CD4-positive, alpha-beta memory T cell (primary cell): ENCODE measurements around the gene GGA1. TPM values are rescaled to one million over a fixed set of nuclear protein-coding genes. Genes with fewer than 3 reads are reported as not detected.

ENCODE experiments used
- CTCF ChIA-PET: fragments of 350-600 bp; sonication (Branson Sonifier 250); formaldehyde crosslinking; loops from one replicate; lab custom pipeline; 2021; ENCODE audit warnings: inconsistent platforms; ENCODE audit not compliant: partially characterized antibody; lab: Charles Lee
- POLR2A ChIA-PET: fragments of 350-600 bp; sonication (Branson Sonifier 250); formaldehyde crosslinking; loops from one replicate; lab custom pipeline; 2021; ENCODE audit not compliant: partially characterized antibody; lab: Charles Lee
- DNase-seq, 5 donors: peaks; one replicate each; pipeline versions ENCODE4 v3.0.0 to v3.0.0-alpha.2; 2020 to 2022; ENCODE audit warnings: mixed read lengths in 1 of 5
- H3K27ac ChIP-seq: one replicate; pipeline ENCODE4 v1.7.0; 2013; ENCODE audit warnings: low read depth, low read length
- H3K27me3 ChIP-seq: 2 replicates; pipeline ENCODE4 v1.7.0; 2013; ENCODE audit warnings: mild to moderate bottlenecking, low read length, moderate library complexity; ENCODE audit not compliant: insufficient read depth
- H3K36me3 ChIP-seq: 2 replicates; pipeline ENCODE4 v1.7.0; 2013; ENCODE audit warnings: mild to moderate bottlenecking, low read length, moderate library complexity; ENCODE audit not compliant: insufficient read depth
- H3K4me1 ChIP-seq: 2 replicates; pipeline ENCODE4 v1.7.0; 2013; ENCODE audit warnings: mild to moderate bottlenecking, low read length, moderate library complexity; ENCODE audit not compliant: insufficient read depth
- H3K4me3 ChIP-seq, 2 donors: one replicate each; pipeline ENCODE4 v1.7.0; 2013; ENCODE audit warnings: low read length in 2 of 2, mild to moderate bottlenecking in 1 of 2
- H3K9me3 ChIP-seq, 2 donors: one replicate each; pipeline ENCODE4 v1.7.0; 2013; ENCODE audit warnings: low read length in 2 of 2, control low read depth in 1 of 2; ENCODE audit not compliant: control insufficient read depth in 1 of 2
- H3K27ac Mint-ChIP-seq, 7 donors: one replicate each; pipeline ENCODE4 v1.8.0; 2020 to 2021; ENCODE audit warnings: mixed read lengths in 7 of 7, mild to moderate bottlenecking in 6 of 7, inconsistent platforms in 3 of 7, moderate library complexity in 3 of 7
- H3K27me3 Mint-ChIP-seq, 2 donors: one replicate each; pipeline ENCODE4 v1.8.0; 2020 to 2021; ENCODE audit warnings: mixed read lengths in 2 of 2
- H3K36me3 Mint-ChIP-seq, 2 donors: one replicate each; pipeline ENCODE4 v1.8.0; 2020 to 2021; ENCODE audit warnings: mixed read lengths in 2 of 2, inconsistent platforms in 1 of 2, mild to moderate bottlenecking in 1 of 2
- H3K4me1 Mint-ChIP-seq, 4 donors: one replicate each; pipeline ENCODE4 v1.8.0; 2020 to 2021; ENCODE audit warnings: mixed read lengths in 4 of 4, mild to moderate bottlenecking in 1 of 4
- H3K4me3 Mint-ChIP-seq, 8 donors: one replicate each; pipeline ENCODE4 v1.8.0; 2020 to 2021; ENCODE audit warnings: mixed read lengths in 8 of 8, mild to moderate bottlenecking in 7 of 8, moderate library complexity in 6 of 8, inconsistent platforms in 3 of 8
- H3K9me3 Mint-ChIP-seq, 8 donors: one replicate each; pipeline ENCODE4 v1.8.0; 2020 to 2021; ENCODE audit warnings: mixed read lengths in 8 of 8, mild to moderate bottlenecking in 5 of 8, inconsistent platforms in 3 of 8, moderate library complexity in 1 of 8
- intact Hi-C: fragments of 100-400 bp; cut with micrococcal nuclease; formaldehyde crosslinking; loops from one replicate; pipeline ENCODE4 v1.15.1; 2023
- polyA plus RNA-seq, 2 donors: library from polyadenylated mRNA; unstranded; fragments of 300-500 nt; fragmentation: Illumina TruSeq; gene quantifications; one replicate each; pipeline ENCODE4 v1.2.3, GENCODE V29; 2021
- total RNA-seq, 2 experiments: library from RNA; stranded (reverse); gene quantifications; one replicate each; pipeline ENCODE4 v1.2.3, GENCODE V29; 2021

GGA1 gene
- total and polyA plus RNA-seq, 4 experiments from 2014 or later = 16.3 to 109 (median 67.5) TPM

DNA sequence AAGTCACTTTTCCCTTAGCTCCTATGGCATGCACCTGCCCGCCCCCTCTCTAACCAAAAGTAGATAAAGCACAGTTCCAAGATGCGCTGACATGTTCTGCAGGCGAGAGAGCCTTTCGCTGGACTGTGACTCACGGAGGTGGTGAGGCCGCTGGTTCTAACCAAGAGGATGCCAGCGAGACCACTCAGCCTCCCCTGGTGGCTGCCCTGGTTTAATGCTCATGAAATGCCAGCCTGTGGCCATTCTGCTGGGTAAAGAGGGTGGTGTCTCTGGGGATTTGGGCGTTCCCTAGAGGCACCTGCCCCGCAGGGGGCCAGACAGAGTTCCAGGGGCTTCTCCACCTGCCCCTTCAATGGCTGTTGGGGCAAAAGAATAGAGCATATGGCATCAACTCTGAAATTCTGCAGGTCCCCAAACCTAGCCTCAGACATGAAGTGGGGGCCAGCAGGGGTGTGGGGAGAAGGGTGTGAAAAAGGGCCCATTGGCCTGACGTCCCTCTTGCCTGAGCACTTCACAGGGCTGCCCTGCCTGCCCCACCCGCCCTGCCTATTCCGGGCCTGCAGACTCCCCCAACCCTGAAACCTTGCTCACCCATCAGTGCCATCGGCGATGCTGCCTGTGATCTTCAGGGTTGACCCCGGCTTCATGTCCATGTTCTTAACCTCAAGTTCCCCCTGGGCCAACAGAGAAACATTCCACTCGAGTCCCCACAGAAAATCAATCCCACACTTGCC lies 37.2 kb upstream of the GGA1 start:
- Mint-ChIP-seq H3K36me3 (no peaks in the 10 kb centered on the region), H3K4me1 (peaks cover 9 to 13% (median 11%) of the 10 kb centered on the region in 4 donors), H3K27me3 (peaks cover 0 to 5% of the 10 kb centered on the region in 2 donors), H3K27ac (peak overlapping the region in 1 of 7 donors; percentile 40), H3K4me3 (no peak overlapping the region), H3K9me3 (no peaks in the 10 kb centered on the region)
- CTCF ChIA-PET = interaction anchor here (1.2 to 21.0 kb wide), 5 partner anchors 10 to 99 kb away, joined by 3 to 523 read pairs (median 8); no protein-coding TSS in a partner anchor
- intact Hi-C loops = no loop called here
- Histone ChIP-seq H3K27ac (no peak overlapping the region), H3K9me3 (no peaks in the 10 kb centered on the region), H3K36me3 (no peaks in the 10 kb centered on the region), H3K4me3 (no peak overlapping the region), H3K27me3 (no peaks in the 10 kb centered on the region), H3K4me1 (peaks cover 12% of the 10 kb centered on the region)
- POLR2A ChIA-PET = no interaction called here
- no peak for DNase-seq

DNA sequence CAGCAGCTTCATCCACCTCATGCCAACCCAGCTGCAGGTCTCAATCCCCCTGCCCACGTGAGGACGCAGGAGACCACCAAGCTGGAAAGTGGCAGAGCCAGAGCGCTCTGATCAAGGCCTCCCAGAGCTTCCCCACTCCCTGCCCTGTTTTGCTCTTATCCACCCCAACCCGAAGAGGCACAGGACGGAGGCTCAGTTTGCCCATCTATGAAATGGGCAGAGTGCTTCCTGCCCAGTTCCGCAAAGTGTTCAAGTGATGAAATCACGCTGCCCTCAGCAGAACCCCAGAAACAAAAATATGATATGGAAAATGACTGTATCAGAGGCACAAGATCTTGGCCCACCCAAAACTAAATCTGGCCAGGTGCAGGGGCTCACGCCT lies 36.7 kb upstream of the GGA1 start:
- Mint-ChIP-seq H3K9me3 (no peaks in the 10 kb centered on the region), H3K4me3 (no peak overlapping the region), H3K27me3 (peaks cover 0 to 5% of the 10 kb centered on the region in 2 donors), H3K4me1 (peaks cover 5 to 8% (median 6%) of the 10 kb centered on the region in 4 donors), H3K27ac (no peak overlapping the region), H3K36me3 (no peaks in the 10 kb centered on the region)
- Histone ChIP-seq H3K27me3 (no peaks in the 10 kb centered on the region), H3K36me3 (no peaks in the 10 kb centered on the region), H3K9me3 (no peaks in the 10 kb centered on the region), H3K4me3 (no peak overlapping the region), H3K4me1 (peaks cover 7% of the 10 kb centered on the region), H3K27ac (no peak overlapping the region)
- ChIA-PET POLR2A (no interaction called here), CTCF (interaction anchor here (2.4 to 21.0 kb wide), 2 partner anchors 10 to 27 kb away, joined by 8 to 523 read pairs; no protein-coding TSS in a partner anchor)
- intact Hi-C loops = no loop called here
- DNase-seq = no peak

DNA sequence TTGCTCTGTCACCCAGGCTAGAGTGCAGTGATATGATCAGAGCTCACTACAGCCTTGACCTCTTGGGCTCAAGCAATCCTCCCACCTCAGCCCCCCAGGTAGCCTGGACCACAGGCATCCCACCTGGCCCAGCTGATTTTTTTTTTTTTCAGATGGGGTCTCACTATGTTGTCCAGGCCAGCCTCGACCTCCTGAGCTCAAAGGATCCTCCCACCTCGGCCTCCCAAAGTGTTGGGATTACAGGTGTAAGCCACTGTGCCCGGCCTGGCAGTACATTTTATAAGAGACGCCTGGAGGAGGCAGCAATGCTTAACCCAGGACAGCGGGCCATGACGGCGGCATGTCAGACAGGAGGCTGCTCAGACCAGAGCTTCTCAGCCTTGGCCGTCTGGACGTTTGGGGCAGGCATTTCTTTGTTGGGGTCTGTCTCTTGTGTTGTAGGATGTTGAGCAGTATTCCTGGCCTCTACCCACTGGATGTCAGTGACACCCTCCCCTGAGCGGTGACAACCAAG lies 33.1 kb upstream of the GGA1 start:
- Mint-ChIP-seq H3K4me1 (peaks cover 4 to 9% (median 8%) of the 10 kb centered on the region in 4 donors), H3K27me3 (no peaks in the 10 kb centered on the region), H3K9me3 (no peaks in the 10 kb centered on the region), H3K4me3 (no peak overlapping the region), H3K27ac (no peak overlapping the region), H3K36me3 (no peaks in the 10 kb centered on the region)
- peaks cover 10% of the 10 kb centered on the region for H3K4me1 ChIP-seq
- no peaks in the 10 kb centered on the region for H3K27me3 ChIP-seq
- no peaks in the 10 kb centered on the region for H3K9me3 ChIP-seq
- no peak overlapping the region for H3K4me3 ChIP-seq
- ChIA-PET POLR2A (no interaction called here), CTCF (interaction anchor here (0.7 to 1.3 kb wide), 6 partner anchors 9 to 37 kb away, joined by 3 to 6 read pairs (median 4); no protein-coding TSS in a partner anchor)
- H3K36me3 ChIP-seq = no peaks in the 10 kb centered on the region
- intact Hi-C loops = no loop called here
- DNase-seq = no peak
- no peak overlapping the region for H3K27ac ChIP-seq

DNA sequence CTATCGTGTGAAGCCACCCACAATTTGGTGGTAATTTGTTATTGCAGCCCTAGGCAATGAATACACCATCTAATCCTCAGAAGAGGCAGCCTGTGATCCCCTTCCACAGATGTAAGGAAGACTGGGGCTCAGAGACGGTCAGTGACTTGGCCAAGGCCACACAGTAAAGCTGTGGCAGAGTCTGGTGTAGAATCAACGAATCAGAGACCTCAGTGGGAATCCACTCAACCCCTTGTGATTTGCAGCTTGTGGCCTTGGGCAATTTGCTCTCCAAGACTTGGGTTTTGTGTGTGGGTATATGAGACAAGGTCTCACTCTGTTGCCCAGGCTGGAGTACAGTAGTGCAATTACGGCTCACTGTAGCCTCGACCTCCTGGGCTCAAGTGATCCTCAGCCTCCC lies 30.6 kb upstream of the GGA1 start:
- H3K4me1 Mint-ChIP-seq = peaks cover 5 to 15% (median 10%) of the 10 kb centered on the region in 4 donors
- H3K27me3 Mint-ChIP-seq = peaks cover 0 to 3% of the 10 kb centered on the region in 2 donors
- intact Hi-C loops = no loop called here
- Histone ChIP-seq H3K27ac (no peak overlapping the region), H3K36me3 (no peaks in the 10 kb centered on the region), H3K9me3 (no peaks in the 10 kb centered on the region), H3K27me3 (no peaks in the 10 kb centered on the region), H3K4me1 (peaks cover 12% of the 10 kb centered on the region), H3K4me3 (no peak overlapping the region)
- H3K4me3 Mint-ChIP-seq = no peak overlapping the region
- POLR2A ChIA-PET = no interaction called here
- no peak for DNase-seq
- CTCF ChIA-PET = interaction anchor here (2.0 to 2.6 kb wide), 2 partner anchors 11 to 14 kb away, joined by 6 to 12 read pairs; no protein-coding TSS in a partner anchor
- no peak overlapping the region for H3K27ac Mint-ChIP-seq
- no peaks in the 10 kb centered on the region for H3K36me3 Mint-ChIP-seq
- no peaks in the 10 kb centered on the region for H3K9me3 Mint-ChIP-seq

DNA sequence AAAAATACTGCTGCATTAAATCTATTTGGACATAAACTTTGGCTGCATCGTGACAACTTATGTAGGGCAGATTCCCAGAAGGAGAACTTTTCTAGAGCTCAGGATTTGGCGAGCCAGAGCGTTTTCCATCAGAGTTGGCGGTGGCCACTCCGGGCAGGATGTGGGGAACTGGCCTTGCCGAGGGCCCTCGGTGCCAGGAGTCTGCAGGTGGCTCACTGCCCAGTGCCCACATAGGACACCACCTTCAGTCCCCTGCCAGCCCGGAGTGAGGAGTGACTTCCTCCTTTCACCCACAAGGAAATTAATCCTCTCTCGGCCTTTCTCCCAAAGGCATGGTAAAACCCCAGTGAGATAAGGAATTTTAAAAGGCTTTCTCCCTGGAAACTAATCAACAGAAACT lies 27.1 kb upstream of the GGA1 start:
- CTCF ChIA-PET = interaction anchor here (0.9 kb wide), 1 partner anchor 14 kb away, joined by 3 read pairs; no protein-coding TSS in a partner anchor
- H3K4me3 ChIP-seq = no peak overlapping the region
- peaks cover 5 to 15% (median 10%) of the 10 kb centered on the region in 4 donors for H3K4me1 Mint-ChIP-seq
- no peak for DNase-seq
- peaks cover 12% of the 10 kb centered on the region for H3K4me1 ChIP-seq
- no peaks in the 10 kb centered on the region for H3K36me3 ChIP-seq
- H3K27ac Mint-ChIP-seq = no peak overlapping the region
- H3K9me3 ChIP-seq = no peaks in the 10 kb centered on the region
- no peak overlapping the region for H3K4me3 Mint-ChIP-seq
- H3K27me3 Mint-ChIP-seq = peaks cover 3 to 6% of the 10 kb centered on the region in 2 donors
- H3K9me3 Mint-ChIP-seq = no peaks in the 10 kb centered on the region
- no peaks in the 10 kb centered on the region for H3K36me3 Mint-ChIP-seq
- POLR2A ChIA-PET = interaction anchor here (1.1 to 1.5 kb wide), 2 partner anchors 11 kb away, joined by 4 to 5 read pairs; no protein-coding TSS in a partner anchor
- intact Hi-C loops = no loop called here
- H3K27me3 ChIP-seq = no peaks in the 10 kb centered on the region
- H3K27ac ChIP-seq = no peak overlapping the region

DNA sequence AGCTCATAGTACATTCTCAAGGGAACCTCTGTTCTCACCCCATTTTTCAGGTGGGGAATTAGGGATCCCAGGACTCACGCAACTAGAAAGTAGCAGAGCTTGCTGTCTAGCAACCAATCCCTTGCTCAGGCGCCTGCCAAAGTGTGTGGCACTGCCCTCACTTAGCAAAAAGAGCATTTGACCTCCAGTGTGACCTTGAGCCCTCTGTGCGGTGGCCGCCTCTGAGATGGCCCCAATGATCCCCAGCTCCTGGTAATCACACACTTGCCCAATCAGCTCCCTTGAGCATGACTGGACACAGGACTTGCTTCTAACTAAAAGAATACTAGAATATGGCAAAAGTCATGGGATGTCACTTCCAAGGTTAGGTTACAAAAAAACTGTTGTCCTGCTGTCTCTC lies 26.1 kb upstream of the GGA1 start:
- CTCF ChIA-PET = interaction anchor here (0.8 to 1.0 kb wide), 3 partner anchors 10 to 37 kb away, joined by 5 to 6 read pairs (median 5); no protein-coding TSS in a partner anchor
- Histone ChIP-seq H3K9me3 (no peaks in the 10 kb centered on the region), H3K4me1 (peaks cover 12% of the 10 kb centered on the region), H3K27me3 (no peaks in the 10 kb centered on the region), H3K4me3 (no peak overlapping the region), H3K27ac (no peak overlapping the region), H3K36me3 (no peaks in the 10 kb centered on the region)
- Mint-ChIP-seq H3K27me3 (peaks cover 6% of the 10 kb centered on the region in 2 donors), H3K27ac (no peak overlapping the region), H3K9me3 (no peaks in the 10 kb centered on the region), H3K36me3 (no peaks in the 10 kb centered on the region), H3K4me1 (peaks cover 5 to 15% (median 10%) of the 10 kb centered on the region in 4 donors), H3K4me3 (no peak overlapping the region)
- intact Hi-C loops = no loop called here
- POLR2A ChIA-PET = interaction anchor here (1.5 kb wide), 1 partner anchor 10 kb away, joined by 5 read pairs; no protein-coding TSS in a partner anchor
- no peak for DNase-seq

DNA sequence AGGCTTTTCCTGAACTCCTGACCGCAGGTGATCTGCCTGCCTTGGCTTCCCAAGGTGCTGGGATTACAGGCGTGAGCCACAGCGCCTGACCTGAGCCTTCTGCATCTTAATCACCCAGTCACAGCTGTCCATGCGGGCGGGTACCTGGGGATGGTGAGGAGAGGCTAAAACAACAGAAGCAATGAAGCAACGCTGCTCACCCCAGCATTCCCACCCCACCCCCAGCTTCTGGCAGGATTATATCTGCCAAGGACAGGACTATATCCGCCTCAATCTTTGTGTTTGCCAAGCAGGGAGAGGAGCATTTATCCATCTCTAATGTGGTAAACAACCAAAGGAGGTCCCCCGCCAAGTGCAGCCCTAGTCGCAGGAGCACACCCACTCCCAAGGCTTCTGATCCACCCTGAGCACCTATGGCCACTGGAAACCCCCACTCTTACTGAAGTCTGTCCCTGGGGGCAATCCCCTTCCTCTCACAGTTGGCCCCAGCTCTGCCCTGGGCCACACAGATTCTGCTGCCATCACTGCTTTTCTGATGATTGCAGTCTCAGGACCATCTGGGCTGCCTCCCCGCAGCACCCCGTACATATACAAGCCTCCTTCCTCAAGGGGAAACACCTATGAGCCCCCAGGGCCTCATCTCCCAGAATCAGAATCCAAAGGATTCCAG lies 20.0 kb upstream of the GGA1 start:
- H3K9me3 ChIP-seq = no peaks in the 10 kb centered on the region
- intact Hi-C loops = no loop called here
- Mint-ChIP-seq H3K4me3 (no peak overlapping the region), H3K27me3 (peaks cover 11 to 12% of the 10 kb centered on the region in 2 donors), H3K27ac (peak overlapping the region in 1 of 7 donors; percentile 55), H3K9me3 (peaks cover 0 to 2% (median 0%) of the 10 kb centered on the region in 8 donors), H3K4me1 (peaks cover 9 to 14% (median 11%) of the 10 kb centered on the region in 4 donors), H3K36me3 (no peaks in the 10 kb centered on the region)
- H3K36me3 ChIP-seq = no peaks in the 10 kb centered on the region
- peaks cover 6% of the 10 kb centered on the region for H3K4me1 ChIP-seq
- no peak overlapping the region for H3K27ac ChIP-seq
- no peaks in the 10 kb centered on the region for H3K27me3 ChIP-seq
- no peak overlapping the region for H3K4me3 ChIP-seq
- ChIA-PET CTCF (interaction anchor here (4.4 to 8.1 kb wide), 3 partner anchors 19 to 49 kb away, joined by 72 to 122 read pairs (median 90); partner anchors contain the start of gene GGA1), POLR2A (no interaction called here)
- no peak for DNase-seq
